ENCODE data around the gene ZFP36L1. TPM values are rescaled to one million over a fixed set of nuclear protein-coding genes. Genes with fewer than 3 reads are reported as not detected.
"Not testable (repeated sequence)": the region's sequence is repeated elsewhere in the genome, so short reads cannot be mapped to it uniquely, and the experiment has no call there.

Gene ZFP36L1
- total RNA-seq, 1 donor from 2014 or later, result 45.5 TPM

- DNase-seq (no peak), ATAC-seq (ENCODE audit: poor library complexity) (no peak)
- intact Hi-C loops (cut with DNase I), result no loop called here
Measured at GRCh38 chr14:68777644-68778043, 15.2 kb downstream of the ZFP36L1 start.

GRCh38 chr14:68775614-68776126 is 17.2 kb downstream of the ZFP36L1 start:
- ATAC-seq (ENCODE audit: poor library complexity), result no peak
- intact Hi-C loops (cut with DNase I), result no loop called here
- DNase-seq, result no peak

- intact Hi-C loops (cut with DNase I), result no loop called here
- DNase-seq, result no peak
- ATAC-seq (ENCODE audit: poor library complexity), result no peak
Measured at GRCh38 chr14:68774771-68775613, 17.9 kb downstream of the ZFP36L1 start.

GRCh38 chr14:68772761-68773381 is 20.0 kb downstream of the ZFP36L1 start:
- DNase-seq (no peak), ATAC-seq (ENCODE audit: poor library complexity) (no peak)
- intact Hi-C loops (cut with DNase I), result no loop called here

GRCh38 chr14:68771631-68772030 is 21.2 kb downstream of the ZFP36L1 start:
- peak; percentile 68 for DNase-seq
- ATAC-seq (ENCODE audit: poor library complexity), result peak; percentile 64
- intact Hi-C loops (cut with DNase I), result no loop called here

- no peak for DNase-seq
- no peak for ATAC-seq (ENCODE audit: poor library complexity)
- intact Hi-C loops (cut with DNase I), result no loop called here
Measured at GRCh38 chr14:68770553-68771286, 22.1 kb downstream of the ZFP36L1 start.

- intact Hi-C loops (cut with DNase I), result no loop called here
- DNase-seq, result no peak
- no peak for ATAC-seq (ENCODE audit: poor library complexity)
Measured at GRCh38 chr14:68770051-68770450, 22.8 kb downstream of the ZFP36L1 start.

- intact Hi-C loops (cut with DNase I), result no loop called here
- no peak for ATAC-seq (ENCODE audit: poor library complexity)
- no peak for DNase-seq
Measured at GRCh38 chr14:68768316-68768715, 24.6 kb downstream of the ZFP36L1 start.

- intact Hi-C loops (cut with DNase I), result no loop called here
- ATAC-seq (ENCODE audit: poor library complexity), result no peak
- DNase-seq, result no peak
Measured at GRCh38 chr14:68767248-68767645, 25.6 kb downstream of the ZFP36L1 start.

- ATAC-seq (ENCODE audit: poor library complexity) (no peak), DNase-seq (no peak)
- intact Hi-C loops (cut with DNase I), result no loop called here
Measured at GRCh38 chr14:68766299-68767247, 26.3 kb downstream of the ZFP36L1 start.

- intact Hi-C loops (cut with DNase I); ATAC-seq (ENCODE audit: poor library complexity); DNase-seq: not testable (repeated sequence)
Measured at GRCh38 chr14:68763843-68764242, 29.0 kb downstream of the ZFP36L1 start.

GRCh38 chr14:68762953-68763764 is 29.7 kb downstream of the ZFP36L1 start:
- intact Hi-C loops (cut with DNase I), result no loop called here
- ATAC-seq (ENCODE audit: poor library complexity) (peak; percentile 88), DNase-seq (peak; percentile 85)

- intact Hi-C loops (cut with DNase I), result no loop called here
- DNase-seq, result no peak
- ATAC-seq (ENCODE audit: poor library complexity), result no peak
Measured at GRCh38 chr14:68761391-68761790, 31.5 kb downstream of the ZFP36L1 start.

GRCh38 chr14:68760761-68761160 is 32.1 kb downstream of the ZFP36L1 start:
- intact Hi-C loops (cut with DNase I), result no loop called here
- ATAC-seq (ENCODE audit: poor library complexity) (no peak), DNase-seq (no peak)

GRCh38 chr14:68759937-68760336 is 32.9 kb downstream of the ZFP36L1 start:
- ATAC-seq (ENCODE audit: poor library complexity), result no peak
- no peak for DNase-seq
- intact Hi-C loops (cut with DNase I), result no loop called here

- intact Hi-C loops (cut with DNase I), result no loop called here
Measured at GRCh38 chr14:68759017-68759560, 33.8 kb downstream of the ZFP36L1 start.

GRCh38 chr14:68758301-68758700 is 34.6 kb downstream of the ZFP36L1 start:
- ATAC-seq (ENCODE audit: poor library complexity) (no peak), DNase-seq (no peak)
- intact Hi-C loops (cut with DNase I), result no loop called here

More at GRCh38 chr14:68759017-68759560, 33.8 kb downstream of the ZFP36L1 start:
- no peak for DNase-seq
- no peak for ATAC-seq (ENCODE audit: poor library complexity)

Measured in Right ventricle myocardium superior (tissue), 1 donor.